Lung (tissue), 12 donors: ENCODE measurements around the gene DYRK2. TPM values are rescaled to one million over a fixed set of nuclear protein-coding genes. Genes with fewer than 3 reads are reported as not detected.

Experiments
- ATAC-seq: fragments of 200-7000 bp; cut with Tn5 transposase; one replicate; pipeline ENCODE4 v1.9.1; 2020; ENCODE audit warnings: moderate number of reproducible peaks; ENCODE audit not compliant: insufficient read depth, low FRiP score
- DNase-seq, 3 donors: peaks; one replicate each; pipeline ENCODE4 v3.0.0-alpha.2; 2013 to 2017
- H3K27ac ChIP-seq, 2 donors: one replicate each; pipeline ENCODE4 v1.5.1; 2013; ENCODE audit warnings: mild to moderate bottlenecking in 2 of 2, moderate library complexity in 2 of 2, control low read depth in 1 of 2, inconsistent platforms in 1 of 2, low read depth in 1 of 2, low read length in 1 of 2
- H3K27me3 ChIP-seq, 3 donors: one replicate each; pipeline ENCODE4 v1.5.1; 2013; ENCODE audit warnings: low read length in 2 of 3; ENCODE audit not compliant: control insufficient read depth in 3 of 3, insufficient read depth in 3 of 3
- H3K36me3 ChIP-seq, 4 donors: one replicate each; pipeline ENCODE4 v1.5.1; 2013; ENCODE audit warnings: low read length in 4 of 4, mild to moderate bottlenecking in 1 of 4, moderate library complexity in 1 of 4; ENCODE audit not compliant: control insufficient read depth in 4 of 4, insufficient read depth in 4 of 4
- H3K4me1 ChIP-seq, 5 donors: one replicate each; pipeline ENCODE4 v1.5.1; 2013; ENCODE audit warnings: low read length in 5 of 5, mild to moderate bottlenecking in 2 of 5, moderate library complexity in 1 of 5; ENCODE audit not compliant: control insufficient read depth in 5 of 5, insufficient read depth in 5 of 5
- H3K4me3 ChIP-seq: one replicate; pipeline ENCODE4 v1.5.1; 2013; ENCODE audit warnings: mild to moderate bottlenecking, control low read depth, moderate library complexity
- H3K9ac ChIP-seq, 2 donors: one replicate each; pipeline ENCODE4 v1.5.1; 2013; ENCODE audit warnings: low read length in 2 of 2, control low read depth in 1 of 2; ENCODE audit not compliant: insufficient read depth in 1 of 2
- H3K9me3 ChIP-seq, 4 donors: one replicate each; pipeline ENCODE4 v1.5.1; 2013; ENCODE audit warnings: low read length in 3 of 4, mild to moderate bottlenecking in 1 of 4, moderate library complexity in 1 of 4; ENCODE audit not compliant: control insufficient read depth in 4 of 4, insufficient read depth in 3 of 4
- WGBS, 2 donors: extraction: QIAGEN DNeasy Blood & Tissue Kit; methylation state at CpG; one replicate each; pipeline ENCODE4 v1.1.7; 2013; 5-methylcytosine and 5-hydroxymethylcytosine counted together
- polyA plus RNA-seq, 2 donors: library from polyadenylated mRNA; stranded (reverse); fragments of 200-250 nt; gene quantifications; one replicate each; pipeline ENCODE4 v1.2.1, GENCODE V29; 2013
- total RNA-seq, 2 donors: library from RNA; depleted of rRNA in 1 of 2; stranded (reverse); fragments of >200 nt in 1 of 2; gene quantifications; one replicate each; pipeline ENCODE4 v1.2.1, GENCODE V29; 2014 to 2021
- TF ChIP-seq, protein P1 (sequence below): IDR thresholded peaks from 2 replicates; pipeline ENCODE4 v1.5.1; 2012; ENCODE audit warnings: mild to moderate bottlenecking; ENCODE audit errors: control extremely low read depth, extremely low read depth
- donor health status: control.
- donor health status: control.
- donor health status: Bipolar disorder and iron deficiency.
- donor health status: healthy.
- donor health status: DM: yes; HTN: yes; CAD: no.

The DYRK2 gene
- total and polyA plus RNA-seq, 4 donors = 3.1 to 34.9 (median 12.7) TPM

DNA sequence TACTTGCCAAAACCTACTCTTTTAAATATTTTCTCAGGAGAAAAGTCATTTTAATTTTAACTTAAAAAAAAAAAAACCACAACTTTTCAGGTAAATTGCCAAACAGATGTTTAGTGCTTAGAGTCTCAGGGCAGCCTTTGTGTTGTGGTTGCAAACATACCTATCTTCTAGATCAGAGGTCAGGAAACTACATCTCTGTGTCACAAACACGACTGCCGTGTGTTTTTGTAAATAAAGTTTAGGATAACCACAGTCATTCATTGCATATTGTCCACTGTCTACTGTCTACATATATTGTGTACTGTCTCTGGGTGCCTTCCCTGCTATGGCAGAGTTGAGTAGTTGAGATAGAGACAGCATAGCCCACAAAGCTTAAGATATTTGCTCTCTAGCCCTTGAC is 48.9 kb downstream of the DYRK2 start:
- no peak for ATAC-seq
- TF ChIP-seq, protein P1, sequence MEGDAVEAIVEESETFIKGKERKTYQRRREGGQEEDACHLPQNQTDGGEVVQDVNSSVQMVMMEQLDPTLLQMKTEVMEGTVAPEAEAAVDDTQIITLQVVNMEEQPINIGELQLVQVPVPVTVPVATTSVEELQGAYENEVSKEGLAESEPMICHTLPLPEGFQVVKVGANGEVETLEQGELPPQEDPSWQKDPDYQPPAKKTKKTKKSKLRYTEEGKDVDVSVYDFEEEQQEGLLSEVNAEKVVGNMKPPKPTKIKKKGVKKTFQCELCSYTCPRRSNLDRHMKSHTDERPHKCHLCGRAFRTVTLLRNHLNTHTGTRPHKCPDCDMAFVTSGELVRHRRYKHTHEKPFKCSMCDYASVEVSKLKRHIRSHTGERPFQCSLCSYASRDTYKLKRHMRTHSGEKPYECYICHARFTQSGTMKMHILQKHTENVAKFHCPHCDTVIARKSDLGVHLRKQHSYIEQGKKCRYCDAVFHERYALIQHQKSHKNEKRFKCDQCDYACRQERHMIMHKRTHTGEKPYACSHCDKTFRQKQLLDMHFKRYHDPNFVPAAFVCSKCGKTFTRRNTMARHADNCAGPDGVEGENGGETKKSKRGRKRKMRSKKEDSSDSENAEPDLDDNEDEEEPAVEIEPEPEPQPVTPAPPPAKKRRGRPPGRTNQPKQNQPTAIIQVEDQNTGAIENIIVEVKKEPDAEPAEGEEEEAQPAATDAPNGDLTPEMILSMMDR = no peak
- WGBS, 2 donors = 59 to 73% methylated on average over 2 of the region's 2 CpGs

DNA sequence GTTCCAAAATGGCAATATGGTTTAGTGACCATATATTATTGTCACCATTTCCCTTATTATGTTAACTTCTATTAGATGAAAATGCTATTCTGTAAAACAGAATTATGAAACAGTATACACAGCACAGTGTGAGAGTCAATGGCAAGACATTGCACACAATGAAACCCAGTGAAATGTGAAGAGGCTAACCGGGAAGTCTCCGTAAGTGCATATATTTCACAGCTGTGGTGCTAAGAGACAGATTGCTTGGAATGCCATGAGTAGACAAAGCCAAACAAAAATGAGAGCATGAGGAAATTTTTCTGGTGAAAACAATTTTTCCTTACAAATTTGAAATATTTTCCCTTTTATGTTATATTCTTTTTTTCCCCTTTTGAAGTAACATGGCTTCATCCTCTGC is 49.4 kb downstream of the DYRK2 start:
- H3K9me3 ChIP-seq = no peaks in the 10 kb centered on the region
- no peak for ATAC-seq
- no peak overlapping the region for H3K27ac ChIP-seq
- no peak overlapping the region for H3K4me3 ChIP-seq
- H3K36me3 ChIP-seq = no peaks in the 10 kb centered on the region
- H3K4me1 ChIP-seq = peaks cover 0 to 27% (median 8%) of the 10 kb centered on the region in 5 donors
- peak in 2 of 3 donors; percentile 37 to 38 for DNase-seq
- H3K9ac ChIP-seq = no peak overlapping the region
- TF ChIP-seq, protein P1 = no peak
- 61 to 85% methylated on average over 2 of the region's 2 CpGs for WGBS, 2 donors
- H3K27me3 ChIP-seq = no peaks in the 10 kb centered on the region

More for the DNA sequence above, 48.9 kb downstream of the DYRK2 start:
- no peaks in the 10 kb centered on the region for H3K36me3 ChIP-seq
- H3K27ac ChIP-seq = no peak overlapping the region
- H3K4me1 ChIP-seq = peaks cover 0 to 27% (median 8%) of the 10 kb centered on the region in 5 donors
- no peaks in the 10 kb centered on the region for H3K9me3 ChIP-seq
- no peak for DNase-seq
- H3K9ac ChIP-seq = no peak overlapping the region
- no peaks in the 10 kb centered on the region for H3K27me3 ChIP-seq
- H3K4me3 ChIP-seq = no peak overlapping the region

DNA sequence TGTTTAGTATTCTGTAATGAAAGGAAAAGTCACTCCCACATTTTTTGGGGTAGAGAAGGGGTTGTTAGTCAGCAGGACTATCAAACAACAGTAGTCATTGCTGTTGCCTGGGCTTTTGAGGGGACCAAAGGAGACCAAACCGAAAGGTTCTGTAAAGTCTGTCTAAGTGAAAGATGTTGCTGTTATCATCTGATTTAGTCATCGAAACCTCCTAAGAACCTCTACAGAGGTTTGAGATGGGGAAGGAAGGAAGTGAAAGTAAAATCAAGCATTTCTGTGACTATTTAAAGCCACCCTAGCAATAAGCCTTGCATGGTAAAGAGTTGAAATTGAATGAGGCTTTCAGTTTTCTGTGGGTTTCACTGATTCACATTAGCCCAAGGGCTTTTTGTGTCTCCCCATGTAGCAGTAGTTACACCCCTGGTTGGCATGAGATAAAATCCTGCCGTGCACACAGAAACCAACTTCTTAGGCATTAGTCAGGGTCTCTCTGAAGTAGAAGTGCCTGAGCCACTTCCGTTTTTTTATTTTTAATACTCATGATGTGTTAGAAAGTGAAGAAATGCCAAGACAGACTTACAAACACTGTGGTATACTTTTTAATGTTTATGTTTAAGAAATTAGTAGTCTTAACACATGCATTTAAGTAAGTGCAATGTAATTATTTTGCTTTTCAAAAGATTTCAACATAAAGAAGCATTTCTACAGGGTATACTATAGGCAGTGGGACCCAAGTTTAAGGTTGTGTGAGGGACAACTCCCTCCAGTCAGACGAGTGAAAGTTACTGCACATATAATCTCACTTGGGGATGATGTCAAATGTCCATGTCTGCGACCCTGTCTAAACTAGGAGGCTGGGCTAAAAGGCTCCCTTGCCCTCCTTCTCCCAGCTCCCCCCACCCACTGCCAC is 50.4 kb downstream of the DYRK2 start:
- ATAC-seq = peak; percentile 56
- no peak overlapping the region for H3K27ac ChIP-seq
- 26 to 35% methylated on average over 6 of the region's 6 CpGs for WGBS, 2 donors
- TF ChIP-seq, protein P1 = no peak
- DNase-seq = peak; percentile 46 to 83 (median 80)
- no peaks in the 10 kb centered on the region for H3K27me3 ChIP-seq
- no peak overlapping the region for H3K4me3 ChIP-seq
- H3K36me3 ChIP-seq = no peaks in the 10 kb centered on the region
- peak overlapping the region in 1 of 2 donors; percentile 64 for H3K9ac ChIP-seq
- peaks cover 0 to 27% (median 6%) of the 10 kb centered on the region in 5 donors for H3K4me1 ChIP-seq
- H3K9me3 ChIP-seq = no peaks in the 10 kb centered on the region
